Activated CD4-positive, alpha-beta T cell treated with anti-CD3 and anti-CD28 coated beads for 48 hours (primary cell): ENCODE measurements around the gene NTMT1.
A peak's percentile ranks its signal among the peaks of the same experiment; 100 is the strongest.
"Not testable (repeated sequence)": the region's sequence is repeated elsewhere in the genome, so short reads cannot be mapped to it uniquely, and the experiment has no call there.

Experiments used
- DNase-seq: peaks from one replicate; pipeline ENCODE4 v3.0.0-alpha.2; 2020

NTMT1 gene

DNA sequence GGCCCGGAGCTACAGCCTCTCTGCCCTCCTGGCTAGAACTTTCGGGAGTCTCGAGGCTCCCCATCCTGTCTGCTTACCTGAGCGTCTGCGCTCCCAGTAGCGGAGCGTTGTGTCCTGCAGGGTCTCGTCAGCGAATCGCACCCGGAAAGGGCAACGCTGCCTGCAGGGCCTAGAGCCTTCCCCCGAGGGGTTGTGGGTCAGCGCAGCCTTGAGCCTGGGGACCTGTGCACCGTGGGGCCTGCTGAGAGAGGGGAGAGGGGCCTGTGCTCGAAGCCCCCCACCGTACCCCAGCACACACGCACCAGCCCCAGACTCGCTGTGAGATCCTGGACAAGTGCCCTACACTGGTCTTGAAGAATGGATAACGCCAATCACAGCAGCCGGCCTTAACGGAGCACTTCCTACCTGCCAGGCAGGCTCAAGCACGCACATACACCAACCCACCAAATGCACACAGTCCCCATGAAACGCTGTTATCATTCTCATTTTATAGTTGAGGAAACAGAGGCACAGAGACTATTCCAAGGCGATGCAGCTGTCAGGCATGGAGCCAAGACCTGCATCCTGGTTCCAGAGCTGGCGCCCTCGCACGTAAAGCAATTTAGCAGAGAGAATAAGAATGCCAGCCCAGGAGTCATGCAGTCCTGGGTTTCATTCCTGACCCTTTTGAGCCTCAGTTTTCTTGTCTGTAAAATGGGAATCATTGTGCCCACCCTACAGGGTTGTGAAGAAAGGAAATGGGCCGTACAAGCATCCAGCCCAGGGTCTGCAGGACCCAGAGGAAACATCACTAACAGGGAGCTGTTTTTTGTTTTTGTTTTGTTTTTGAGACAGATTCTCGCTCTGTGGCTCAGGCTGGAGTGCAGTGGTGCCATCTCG lies 10.3 kb upstream of the NTMT1 start:
- no peak for DNase-seq

- no peak for DNase-seq
These were observed 8.8 kb upstream of the NTMT1 start for GRCh38 chr9:129617167-129617566.

DNA sequence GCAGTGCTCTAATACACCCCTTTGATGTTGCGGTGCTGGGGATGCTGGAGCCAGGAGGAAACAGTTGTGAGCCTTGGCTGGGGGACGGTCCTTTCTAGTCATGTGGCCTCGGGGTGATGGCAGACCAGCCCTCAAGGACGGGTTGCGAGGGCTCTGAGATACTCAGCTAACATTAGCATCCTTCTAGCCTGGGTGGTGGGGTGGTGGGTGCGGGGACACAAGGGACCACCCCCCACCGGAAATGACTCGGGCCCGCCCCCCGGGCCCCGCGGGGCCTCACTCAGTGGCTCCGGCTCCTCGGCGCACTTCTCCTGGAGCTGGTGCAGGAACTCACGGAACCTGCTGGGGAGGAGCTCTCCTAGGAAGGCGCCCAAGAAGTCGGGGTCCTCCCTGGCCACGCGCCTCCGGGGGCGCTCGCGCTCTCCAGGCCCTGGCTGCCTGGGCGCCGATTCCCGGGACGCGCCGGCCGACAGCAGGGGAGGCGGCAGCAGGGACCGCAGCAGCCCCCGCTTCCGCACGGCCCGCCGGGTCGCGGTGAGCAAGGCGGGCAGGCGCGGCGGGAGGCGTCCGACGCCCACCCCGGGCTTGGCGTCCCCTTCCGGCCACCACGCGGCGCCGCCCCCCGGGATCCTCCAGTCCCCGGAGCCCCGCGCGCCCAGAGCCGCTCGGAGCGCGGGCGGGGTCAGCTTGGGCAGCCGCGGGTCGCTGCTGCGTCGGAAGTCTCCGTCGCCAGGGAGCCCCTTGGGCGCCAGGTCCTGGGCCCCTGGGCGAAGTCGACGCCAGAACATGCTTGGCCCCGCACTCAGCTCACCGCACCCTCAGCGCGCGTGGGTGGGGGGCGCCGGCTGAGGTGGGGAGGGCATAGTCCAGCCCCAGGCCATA lies 5.9 kb upstream of the NTMT1 start:
- no peak for DNase-seq

GRCh38 chr9:129620669-129621295 lies 5.2 kb upstream of the NTMT1 start, which contains the start of gene C9orf50:
Gene C9orf50 (minus strand): TSS chr9:129621101. CDS start chr9:129620574, 527 bp downstream.
- no peak for DNase-seq

DNA sequence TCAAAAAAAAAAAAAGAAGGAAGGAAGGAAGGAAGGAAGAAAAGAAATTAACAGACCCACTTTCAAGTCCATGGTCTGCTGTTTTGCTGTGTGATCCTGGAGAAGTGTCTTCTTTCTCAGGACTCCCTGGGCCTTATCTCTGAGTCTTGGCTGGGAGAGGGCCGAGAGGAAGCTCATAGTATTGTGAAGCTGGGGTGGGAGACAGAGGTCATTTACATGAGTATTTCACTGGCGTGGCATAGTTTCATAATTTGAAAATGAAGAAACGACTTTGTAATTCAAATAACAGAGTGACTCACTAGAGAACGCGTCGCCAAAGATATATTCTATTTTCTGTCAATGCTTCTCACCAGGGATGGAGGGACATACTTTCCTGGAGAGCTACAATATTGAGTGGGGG lies 2.6 kb upstream of the NTMT1 start:
- no peak for DNase-seq

DNA sequence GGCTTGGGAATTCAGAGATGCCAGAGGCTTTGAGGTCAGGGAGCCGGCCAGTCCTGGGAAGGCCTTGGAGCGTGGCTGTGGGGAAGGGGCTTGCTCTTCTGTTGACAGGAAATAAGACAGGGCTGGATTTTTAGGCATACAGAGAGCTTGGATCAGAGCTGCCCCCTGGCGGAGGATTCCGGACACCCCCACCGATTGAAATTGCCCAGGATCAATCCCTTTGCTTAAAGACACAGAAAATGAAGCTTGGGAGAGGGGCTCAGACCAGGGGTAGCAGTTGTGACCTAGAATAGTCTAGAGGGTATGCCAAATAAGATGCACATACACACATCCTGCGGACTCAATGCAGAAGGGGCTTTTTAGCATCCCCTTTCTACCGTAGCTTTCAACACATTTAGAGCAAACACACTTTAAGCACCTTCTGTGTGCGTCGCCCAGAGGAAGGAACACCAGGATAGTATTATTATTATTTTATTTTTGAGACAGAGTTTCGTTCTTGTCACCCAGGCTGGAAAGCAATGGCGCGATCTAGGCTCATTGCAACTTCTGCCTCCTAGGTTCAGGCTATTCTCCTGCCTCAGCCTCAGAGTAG lies 1.7 kb upstream of the NTMT1 start:
- peak; percentile 84 for DNase-seq

DNA sequence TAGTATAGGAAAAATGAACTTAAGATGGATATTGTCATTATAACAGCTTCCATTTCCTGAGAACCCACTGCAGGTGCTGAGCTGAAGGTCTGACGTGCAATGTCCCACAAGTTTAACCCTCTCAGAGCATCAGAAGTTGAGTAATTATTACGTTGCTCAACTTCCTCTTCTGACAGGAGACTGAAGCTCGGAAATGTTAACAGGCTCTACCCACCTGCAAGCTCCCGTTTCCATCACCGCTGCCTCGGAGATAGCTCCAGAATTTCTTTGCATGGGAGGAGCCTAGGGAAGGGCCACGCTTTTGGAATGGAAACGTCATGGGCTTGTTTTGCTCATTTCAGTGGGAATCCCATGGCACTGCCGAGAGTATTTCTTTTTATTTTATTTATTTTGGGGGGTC lies 1.0 kb upstream of the NTMT1 start:
- DNase-seq: peak; percentile 44

GRCh38 chr9:129626625-129627284 lies 792 bp downstream of the NTMT1 start:
- peak; percentile 47 for DNase-seq

- no peak for DNase-seq
These were observed 1.8 kb downstream of the NTMT1 start for GRCh38 chr9:129627556-129628440.

DNA sequence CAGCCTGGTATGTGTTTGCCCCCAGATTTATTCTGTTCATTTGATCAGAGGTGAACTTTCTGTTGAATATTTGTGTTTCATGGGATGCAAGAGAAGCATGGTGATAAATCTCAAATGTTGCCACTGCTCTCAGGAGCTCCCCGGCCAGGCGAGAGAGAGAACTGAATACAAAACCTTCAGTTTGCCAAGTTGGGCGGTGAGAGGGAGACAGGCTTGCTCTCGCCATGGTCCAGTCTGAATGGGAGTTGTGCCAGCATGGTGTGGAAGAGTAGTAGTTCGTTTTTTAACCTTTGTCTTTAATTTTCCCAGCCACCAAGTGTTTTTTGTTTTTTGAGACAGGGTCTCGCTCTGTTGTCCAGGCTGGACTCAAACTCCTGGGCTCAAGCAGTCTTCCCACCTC lies 2.7 kb downstream of the NTMT1 start:
- no peak for DNase-seq

DNA sequence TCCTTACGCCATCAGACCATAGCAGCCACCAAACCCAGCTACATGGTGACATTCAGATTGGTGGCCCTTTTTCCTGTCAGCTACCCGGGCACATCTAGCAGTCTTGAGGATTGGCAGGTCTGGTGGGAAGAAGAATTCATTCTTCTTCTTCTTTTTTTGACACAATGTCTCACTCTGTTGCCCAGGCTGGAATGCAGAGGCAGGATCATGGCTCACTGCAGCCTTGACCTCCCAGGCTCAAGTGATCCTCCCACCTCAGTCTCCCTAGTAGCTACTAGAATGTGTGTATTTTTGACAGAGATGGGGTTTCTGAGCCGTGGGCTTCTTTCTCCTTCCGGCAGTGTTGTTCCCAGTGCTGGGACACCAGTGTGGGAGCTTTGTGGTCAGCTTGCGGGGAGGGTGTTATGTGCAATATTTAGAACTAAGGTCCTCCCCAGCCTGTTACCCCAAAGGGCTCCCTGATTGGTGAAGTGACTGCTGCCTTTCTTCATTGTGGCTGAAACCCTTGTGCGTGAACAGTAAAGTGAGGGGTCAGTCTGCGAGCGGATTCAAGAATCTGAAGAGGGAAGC lies 3.4 kb downstream of the NTMT1 start:
- no peak for DNase-seq

- peak; percentile 31 for DNase-seq
These were observed 5.2 kb downstream of the NTMT1 start for GRCh38 chr9:129630967-129631673.

- DNase-seq: no peak
These were observed 5.7 kb downstream of the NTMT1 start for GRCh38 chr9:129631674-129632129.

DNA sequence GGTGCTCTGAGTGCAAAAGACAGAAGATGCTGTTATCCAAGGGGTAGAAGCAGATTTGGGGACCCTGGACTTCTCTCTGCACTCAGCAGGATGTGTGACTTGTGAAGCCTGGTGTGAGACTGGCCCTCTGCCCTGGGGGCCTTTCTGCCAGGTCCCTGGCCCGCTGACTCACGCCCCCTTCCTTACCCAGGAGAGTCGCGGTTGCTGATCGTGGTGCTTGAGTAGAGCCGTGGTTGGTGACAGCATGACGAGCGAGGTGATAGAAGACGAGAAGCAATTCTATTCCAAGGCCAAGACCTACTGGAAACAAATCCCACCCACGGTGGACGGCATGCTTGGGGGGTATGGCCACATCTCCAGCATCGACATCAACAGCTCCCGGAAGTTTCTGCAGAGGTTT lies 6.5 kb downstream of the NTMT1 start:
- peak; percentile 33 for DNase-seq

- no peak for DNase-seq
These were observed 7.2 kb downstream of the NTMT1 start for GRCh38 chr9:129633207-129633606.

DNA sequence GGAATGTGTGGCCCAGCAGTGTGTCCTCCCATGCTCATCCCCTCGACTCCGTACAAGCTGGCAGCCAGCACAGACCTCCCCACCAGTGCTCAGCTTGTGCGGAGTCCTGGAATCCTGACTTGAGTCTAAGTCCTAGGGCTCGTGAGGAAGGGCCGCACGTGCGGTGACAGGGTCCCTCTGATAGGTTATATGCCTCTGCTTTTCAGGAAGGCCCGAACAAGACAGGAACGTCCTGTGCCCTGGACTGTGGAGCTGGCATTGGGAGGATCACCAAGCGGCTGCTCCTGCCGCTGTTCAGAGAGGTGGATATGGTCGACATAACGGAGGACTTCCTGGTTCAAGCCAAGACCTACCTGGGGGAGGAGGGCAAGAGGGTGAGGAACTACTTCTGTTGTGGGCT lies 7.9 kb downstream of the NTMT1 start:
- no peak for DNase-seq

DNA sequence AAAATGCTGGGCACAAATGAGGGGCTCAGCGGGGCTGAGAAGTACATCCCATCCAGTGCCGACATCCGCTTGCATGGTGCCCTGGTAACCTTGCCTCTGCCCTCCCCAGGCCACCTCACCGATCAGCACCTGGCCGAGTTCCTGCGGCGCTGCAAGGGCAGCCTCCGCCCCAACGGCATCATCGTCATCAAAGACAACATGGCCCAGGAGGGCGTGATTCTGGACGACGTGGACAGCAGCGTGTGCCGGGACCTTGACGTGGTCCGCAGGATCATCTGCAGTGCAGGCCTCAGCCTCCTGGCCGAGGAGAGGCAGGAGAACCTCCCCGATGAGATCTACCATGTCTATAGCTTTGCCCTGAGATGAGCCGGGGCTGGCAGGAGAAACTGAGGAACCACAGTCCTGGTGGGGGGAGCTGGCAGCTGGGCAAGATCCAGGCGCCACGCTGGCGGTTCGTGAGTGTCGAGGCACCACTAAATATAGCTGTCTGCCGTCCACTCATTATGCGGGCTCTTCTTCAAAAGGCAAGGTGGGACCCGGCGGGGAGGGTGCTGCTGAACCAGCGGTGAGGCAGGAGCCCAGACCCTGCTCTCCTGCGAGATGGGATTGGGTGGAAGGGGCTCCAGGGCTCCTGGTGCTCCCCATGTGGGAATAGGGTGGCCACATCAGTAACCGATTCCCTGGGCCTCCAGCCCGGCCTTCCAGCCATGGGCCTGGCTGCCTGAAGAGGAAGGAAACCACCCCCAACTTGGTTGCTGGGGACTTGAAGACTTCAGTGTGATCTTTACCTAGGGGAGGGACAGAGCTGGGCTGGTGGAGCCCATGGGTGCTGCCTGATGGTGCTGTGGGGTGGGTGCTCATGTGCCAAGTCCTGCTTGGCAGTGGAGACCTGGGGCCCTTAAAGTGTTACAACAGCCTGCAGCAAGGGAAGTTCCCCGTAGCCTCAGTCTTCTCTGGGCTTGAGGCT lies 9.4 kb downstream of the NTMT1 start:
- no peak for DNase-seq

- not testable (repeated sequence) for DNase-seq
These were observed 10.4 kb downstream of the NTMT1 start for GRCh38 chr9:129636343-129636742.

DNA sequence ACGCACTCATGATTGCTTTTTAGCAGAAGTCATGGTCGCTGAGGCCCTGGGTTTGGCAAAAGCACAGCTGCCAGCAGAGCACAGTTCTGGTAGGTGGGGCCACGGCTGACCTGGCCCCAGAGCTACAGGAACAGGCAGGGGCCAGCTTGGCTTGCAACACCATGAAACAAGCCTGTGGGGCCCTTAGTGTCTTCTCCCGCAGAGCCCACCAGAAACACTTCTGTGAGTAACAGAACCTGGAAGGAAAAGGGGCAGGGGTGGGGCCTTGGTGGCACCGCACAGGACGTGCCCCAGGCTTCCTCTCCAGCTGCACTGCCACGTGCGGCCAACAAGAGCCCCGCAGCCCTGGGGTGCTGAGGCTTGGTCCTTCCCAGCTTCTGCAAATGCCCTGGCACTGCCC lies 11.1 kb downstream of the NTMT1 start:
- DNase-seq: no peak
